ENCODE data around the gene PHACTR3. TPM values are rescaled to one million over a fixed set of nuclear protein-coding genes. Genes with fewer than 3 reads are reported as not detected.

PHACTR3 gene
- total RNA-seq, 2 donors from 2014 or later, result not detected

GRCh38 chr20:59804871-59805665 is 200.7 kb downstream of the PHACTR3 start:
- ATAC-seq (ENCODE audit: insufficient number of reproducible peaks, low FRiP score, low read depth) (no peak), DNase-seq (ENCODE audit: low spot score) (no peak)
- Histone ChIP-seq H3K27ac (no peak overlapping the region), H3K36me3 (no peaks in the 10 kb centered on the region), H3K4me3 (no peak overlapping the region), H3K9me3 (peaks cover 5% of the 10 kb centered on the region), H3K27me3 (replicated peaks; ENCODE audit: insufficient read depth) (no peaks in the 10 kb centered on the region), H3K4me1 (ENCODE audit: control insufficient read depth in 1 of 2, low read depth in 2 of 2) (no peaks in the 10 kb centered on the region)
- TF ChIP-seq, protein P1, sequence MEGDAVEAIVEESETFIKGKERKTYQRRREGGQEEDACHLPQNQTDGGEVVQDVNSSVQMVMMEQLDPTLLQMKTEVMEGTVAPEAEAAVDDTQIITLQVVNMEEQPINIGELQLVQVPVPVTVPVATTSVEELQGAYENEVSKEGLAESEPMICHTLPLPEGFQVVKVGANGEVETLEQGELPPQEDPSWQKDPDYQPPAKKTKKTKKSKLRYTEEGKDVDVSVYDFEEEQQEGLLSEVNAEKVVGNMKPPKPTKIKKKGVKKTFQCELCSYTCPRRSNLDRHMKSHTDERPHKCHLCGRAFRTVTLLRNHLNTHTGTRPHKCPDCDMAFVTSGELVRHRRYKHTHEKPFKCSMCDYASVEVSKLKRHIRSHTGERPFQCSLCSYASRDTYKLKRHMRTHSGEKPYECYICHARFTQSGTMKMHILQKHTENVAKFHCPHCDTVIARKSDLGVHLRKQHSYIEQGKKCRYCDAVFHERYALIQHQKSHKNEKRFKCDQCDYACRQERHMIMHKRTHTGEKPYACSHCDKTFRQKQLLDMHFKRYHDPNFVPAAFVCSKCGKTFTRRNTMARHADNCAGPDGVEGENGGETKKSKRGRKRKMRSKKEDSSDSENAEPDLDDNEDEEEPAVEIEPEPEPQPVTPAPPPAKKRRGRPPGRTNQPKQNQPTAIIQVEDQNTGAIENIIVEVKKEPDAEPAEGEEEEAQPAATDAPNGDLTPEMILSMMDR (IDR thresholded peaks at IDR 0.05), result no peak

- TF ChIP-seq, protein P1 (IDR thresholded peaks at IDR 0.05), result no peak
- Histone ChIP-seq H3K9me3 (no peaks in the 10 kb centered on the region), H3K36me3 (no peaks in the 10 kb centered on the region), H3K27ac (no peak overlapping the region), H3K4me1 (ENCODE audit: control insufficient read depth in 1 of 2, low read depth in 2 of 2) (no peaks in the 10 kb centered on the region), H3K27me3 (replicated peaks; ENCODE audit: insufficient read depth) (no peaks in the 10 kb centered on the region), H3K4me3 (no peak overlapping the region)
- no peak for ATAC-seq (ENCODE audit: insufficient number of reproducible peaks, low FRiP score, low read depth)
- no peak for DNase-seq (ENCODE audit: low spot score)
These were observed 201.6 kb downstream of the PHACTR3 start for GRCh38 chr20:59805786-59806577.

GRCh38 chr20:59806578-59806975 is 202.2 kb downstream of the PHACTR3 start:
- no peaks in the 10 kb centered on the region for H3K9me3 ChIP-seq
- H3K36me3 ChIP-seq, result no peaks in the 10 kb centered on the region
- H3K27me3 ChIP-seq (replicated peaks; ENCODE audit: insufficient read depth), result no peaks in the 10 kb centered on the region
- no peak overlapping the region for H3K27ac ChIP-seq
- no peak overlapping the region for H3K4me3 ChIP-seq
- no peak for DNase-seq (ENCODE audit: low spot score)
- ATAC-seq (ENCODE audit: insufficient number of reproducible peaks, low FRiP score, low read depth), result no peak
- no peaks in the 10 kb centered on the region for H3K4me1 ChIP-seq (ENCODE audit: control insufficient read depth in 1 of 2, low read depth in 2 of 2)
- TF ChIP-seq, protein P1 (IDR thresholded peaks at IDR 0.05), result no peak

- DNase-seq (ENCODE audit: low spot score), result no peak
- TF ChIP-seq, protein P1 (IDR thresholded peaks at IDR 0.05), result no peak
- H3K9me3 ChIP-seq, result no peaks in the 10 kb centered on the region
- ATAC-seq (ENCODE audit: insufficient number of reproducible peaks, low FRiP score, low read depth), result no peak
- H3K27me3 ChIP-seq (replicated peaks; ENCODE audit: insufficient read depth), result no peaks in the 10 kb centered on the region
- H3K36me3 ChIP-seq, result no peaks in the 10 kb centered on the region
- H3K4me1 ChIP-seq (ENCODE audit: control insufficient read depth in 1 of 2, low read depth in 2 of 2), result no peaks in the 10 kb centered on the region
- H3K4me3 ChIP-seq, result no peak overlapping the region
- no peak overlapping the region for H3K27ac ChIP-seq
These were observed 203.8 kb downstream of the PHACTR3 start for GRCh38 chr20:59807909-59808728.
